GM19467 (cell line): ENCODE data around the gene ANKRD34A.
"Not testable (repeated sequence)": the region's sequence is repeated elsewhere in the genome, so short reads cannot be mapped to it uniquely, and the experiment has no call there.

Source experiments
- ATAC-seq: cut with Tn5 transposase; IDR thresholded peaks from one replicate; pipeline ENCODE4 v1.9.1; 2021; ENCODE audit warnings: mild to moderate bottlenecking, moderate library complexity; ENCODE audit not compliant: unreplicated experiment

ANKRD34A gene

DNA sequence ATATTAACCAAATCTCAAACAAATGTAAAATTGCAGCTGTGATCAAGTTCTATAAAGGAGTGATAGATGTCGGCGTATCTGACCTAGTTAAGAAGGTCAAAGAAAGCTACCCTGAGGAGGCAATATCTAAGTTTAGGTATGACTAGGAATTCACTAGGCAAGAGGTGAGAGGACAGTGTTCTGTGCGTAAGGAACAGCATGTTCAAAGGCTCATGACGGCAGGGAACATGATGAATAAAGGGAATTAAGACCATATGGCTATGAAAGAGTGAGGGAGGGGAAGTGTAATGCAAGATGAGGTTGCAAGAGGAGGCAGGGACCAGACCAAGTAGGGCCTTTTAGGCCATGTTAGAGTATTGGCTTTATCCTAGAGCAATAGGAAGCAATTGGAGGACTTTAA, 15.2 kb downstream of the ANKRD34A start:
- no peak for ATAC-seq

GRCh38 chr1:145947551-145947950, 16.8 kb downstream of the ANKRD34A start:
- no peak for ATAC-seq

GRCh38 chr1:145946477-145946986, 17.8 kb downstream of the ANKRD34A start:
- ATAC-seq = no peak

- ATAC-seq = no peak
Measured at GRCh38 chr1:145944532-145944931, 19.8 kb downstream of the ANKRD34A start.

GRCh38 chr1:145942871-145943270, 21.5 kb downstream of the ANKRD34A start:
- no peak for ATAC-seq

DNA sequence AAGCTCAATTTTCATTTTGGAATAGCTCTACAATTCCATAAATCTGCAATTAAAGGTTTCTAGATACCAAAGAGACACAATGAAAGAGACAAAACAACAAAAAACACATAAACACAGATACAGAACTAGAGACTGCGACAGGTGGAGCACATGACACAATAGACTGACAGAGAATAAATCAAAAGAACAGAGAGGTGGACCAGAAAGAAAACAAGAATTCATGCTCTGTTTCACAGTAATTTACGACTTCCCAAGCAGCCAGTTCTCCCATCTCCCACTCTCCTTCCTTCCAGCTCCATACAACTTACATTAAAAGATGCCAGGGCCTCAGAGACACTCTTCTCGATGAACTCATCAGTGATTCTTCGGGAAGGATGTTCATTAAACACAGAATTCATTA, 22.0 kb downstream of the ANKRD34A start:
- ATAC-seq = no peak

DNA sequence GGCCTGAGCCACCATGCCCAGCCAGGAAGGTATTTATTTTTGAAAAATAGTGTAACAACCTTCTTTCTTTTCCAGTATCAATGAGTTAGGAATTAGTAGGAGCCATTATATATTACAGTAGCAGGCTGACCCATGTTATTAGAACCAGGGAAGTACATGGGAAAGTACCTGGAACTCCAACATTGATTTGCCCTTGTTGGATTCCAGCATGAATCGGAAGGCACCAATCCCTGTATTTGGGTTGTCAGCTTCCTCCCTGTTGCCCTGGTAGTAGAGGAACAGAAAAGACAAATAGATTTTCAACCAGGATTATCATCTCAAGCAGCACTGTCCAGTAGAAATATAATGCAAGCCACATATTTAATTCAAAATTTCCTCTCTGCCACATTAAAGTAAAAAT, 26.9 kb downstream of the ANKRD34A start:
- ATAC-seq = no peak

GRCh38 chr1:145936247-145936646, 28.1 kb downstream of the ANKRD34A start:
- ATAC-seq = no peak

- ATAC-seq = no peak
Measured at GRCh38 chr1:145935708-145936107, 28.7 kb downstream of the ANKRD34A start.

DNA sequence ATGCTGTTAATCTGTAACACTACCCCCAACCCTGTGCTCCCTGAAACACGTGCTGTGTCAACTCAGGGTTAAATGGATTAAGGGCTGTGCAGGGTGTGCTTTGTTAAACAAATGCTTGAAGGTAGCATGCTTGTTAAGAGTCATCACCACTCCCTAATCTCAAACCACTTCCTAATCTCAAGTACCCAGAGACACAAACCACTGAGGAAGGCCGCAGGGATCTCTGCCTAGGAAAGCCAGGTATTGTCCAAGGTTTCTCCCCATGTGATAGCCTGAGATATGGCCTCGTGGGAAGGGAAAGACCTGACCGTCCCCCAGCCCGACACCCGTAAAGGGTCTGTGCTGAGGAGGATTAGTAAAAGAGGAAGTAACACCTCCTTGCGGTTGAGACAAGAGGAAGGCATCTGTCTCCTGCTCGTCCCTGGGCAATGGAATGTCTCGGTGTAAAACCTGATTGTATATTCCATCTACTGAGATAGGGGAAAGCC, 31.8 kb downstream of the ANKRD34A start:
- ATAC-seq = not testable (repeated sequence)

DNA sequence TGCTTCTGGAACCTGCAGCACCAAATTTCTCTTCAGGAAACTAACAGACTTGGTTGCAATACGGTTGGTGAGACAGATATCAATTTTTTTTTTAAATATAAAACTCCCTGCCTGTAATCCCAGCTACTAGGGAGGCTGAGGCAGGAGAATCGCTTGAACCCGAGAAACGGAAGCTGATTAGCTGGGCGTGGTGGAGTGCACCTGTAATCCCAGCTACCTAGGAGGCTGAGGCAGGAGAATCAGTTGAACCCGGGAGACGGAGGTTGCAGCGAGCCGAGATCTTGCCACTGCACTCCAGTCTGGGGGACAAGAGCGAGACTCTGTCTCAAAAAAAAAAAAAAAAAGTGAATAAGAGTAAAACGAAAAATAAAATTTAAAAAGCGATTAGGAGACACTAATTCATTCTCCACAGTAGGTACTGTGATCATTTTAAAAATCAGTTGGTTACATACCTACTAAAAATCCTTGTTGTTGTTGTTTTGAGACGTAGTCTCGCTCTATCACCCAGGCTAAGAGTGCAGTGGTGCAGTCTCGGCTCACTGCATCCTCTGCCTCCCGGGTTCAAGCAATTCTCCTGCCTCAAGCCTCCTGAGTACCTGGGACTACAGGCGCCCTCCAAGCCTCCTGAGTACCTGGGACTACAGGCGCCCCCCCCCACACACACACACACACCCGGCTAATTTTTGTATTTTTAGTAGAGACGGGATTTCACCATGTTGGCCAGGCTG, 36.3 kb downstream of the ANKRD34A start:
- ATAC-seq = no peak

DNA sequence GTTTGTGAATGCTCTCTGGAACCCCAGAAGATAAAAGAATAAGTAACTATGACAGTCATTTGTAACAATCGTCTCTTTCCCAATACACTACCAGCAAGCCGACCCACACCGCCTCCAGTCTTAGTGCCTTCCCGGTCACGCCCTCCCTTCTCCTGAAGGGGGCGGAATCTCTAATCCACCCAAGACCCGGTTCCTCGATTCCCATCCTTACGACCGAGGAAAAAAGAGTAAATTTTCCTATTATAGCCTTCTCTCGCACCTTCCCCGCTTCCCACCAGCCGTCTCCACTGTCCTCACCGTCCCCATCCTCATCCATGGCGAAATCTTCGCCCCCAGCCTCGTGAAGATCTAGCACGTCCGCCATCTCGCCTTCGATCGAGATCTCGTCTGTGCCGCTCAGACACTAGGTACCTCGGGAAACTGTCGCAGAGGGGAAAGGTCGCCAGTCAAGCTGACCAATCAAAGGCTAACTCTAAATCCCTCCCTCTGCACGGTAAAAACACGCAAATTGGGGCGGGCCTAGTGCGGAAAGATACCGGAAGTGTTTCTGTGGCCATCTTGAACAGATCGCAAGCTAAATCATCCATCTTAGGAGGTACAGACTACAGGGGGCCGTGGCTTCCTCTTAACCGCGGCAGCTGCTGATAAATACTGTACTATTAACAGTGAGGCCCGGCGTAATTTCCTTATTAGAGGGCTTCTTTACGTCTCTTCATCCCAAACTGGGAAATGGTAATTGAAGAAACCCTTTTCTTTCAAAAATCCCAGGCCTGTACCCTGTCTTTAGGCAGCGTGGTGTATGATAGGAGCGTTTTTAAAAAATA, 37.1 kb downstream of the ANKRD34A start, which contains the start of gene RBM8A:
RBM8A (minus strand) TSS at position 422 of the 824 bp plus-strand sequence; CDS start at position 364, 58 bp downstream.
- ATAC-seq = peak; percentile 93

DNA sequence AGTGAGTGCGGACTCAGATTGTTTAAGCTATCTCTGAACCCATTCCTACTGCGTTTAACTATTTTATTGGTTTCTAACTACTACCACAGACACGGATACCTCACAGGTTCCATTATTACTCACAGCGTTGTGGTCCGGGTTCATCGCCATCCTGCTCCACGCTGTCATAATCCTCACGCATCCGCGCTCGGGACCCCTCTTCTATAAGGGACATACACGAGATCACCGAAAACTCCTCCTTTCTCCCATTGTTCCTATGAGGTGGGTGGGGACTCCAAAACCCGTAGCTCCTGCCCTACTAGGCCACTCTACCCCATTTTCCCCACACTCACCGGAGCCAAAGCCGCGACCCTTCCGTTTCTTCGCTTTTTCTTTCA, 37.7 kb downstream of the ANKRD34A start:
- ATAC-seq = no peak

- ATAC-seq = no peak
Measured at GRCh38 chr1:145922266-145922665, 42.1 kb downstream of the ANKRD34A start.

DNA sequence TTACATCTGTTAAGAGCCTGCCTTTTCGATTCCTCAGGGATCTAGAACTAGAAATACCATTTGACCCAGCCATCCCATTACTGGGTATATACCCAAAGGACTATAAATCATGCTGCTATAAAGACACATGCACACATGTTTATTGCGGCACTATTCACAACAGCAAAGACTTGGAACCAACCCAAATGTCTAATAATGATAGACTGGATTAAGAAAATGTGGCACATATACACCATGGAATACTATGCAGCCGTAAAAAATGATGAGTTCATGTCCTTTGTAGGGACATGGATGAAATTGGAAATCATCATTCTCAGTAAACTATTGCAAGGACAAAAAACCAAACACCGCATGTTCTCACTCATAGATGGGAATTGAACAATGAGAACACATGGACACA, 44.1 kb downstream of the ANKRD34A start:
- not testable (repeated sequence) for ATAC-seq

- ATAC-seq = peak; percentile 61
Measured at GRCh38 chr1:145918992-145919939, 45.1 kb downstream of the ANKRD34A start.

DNA sequence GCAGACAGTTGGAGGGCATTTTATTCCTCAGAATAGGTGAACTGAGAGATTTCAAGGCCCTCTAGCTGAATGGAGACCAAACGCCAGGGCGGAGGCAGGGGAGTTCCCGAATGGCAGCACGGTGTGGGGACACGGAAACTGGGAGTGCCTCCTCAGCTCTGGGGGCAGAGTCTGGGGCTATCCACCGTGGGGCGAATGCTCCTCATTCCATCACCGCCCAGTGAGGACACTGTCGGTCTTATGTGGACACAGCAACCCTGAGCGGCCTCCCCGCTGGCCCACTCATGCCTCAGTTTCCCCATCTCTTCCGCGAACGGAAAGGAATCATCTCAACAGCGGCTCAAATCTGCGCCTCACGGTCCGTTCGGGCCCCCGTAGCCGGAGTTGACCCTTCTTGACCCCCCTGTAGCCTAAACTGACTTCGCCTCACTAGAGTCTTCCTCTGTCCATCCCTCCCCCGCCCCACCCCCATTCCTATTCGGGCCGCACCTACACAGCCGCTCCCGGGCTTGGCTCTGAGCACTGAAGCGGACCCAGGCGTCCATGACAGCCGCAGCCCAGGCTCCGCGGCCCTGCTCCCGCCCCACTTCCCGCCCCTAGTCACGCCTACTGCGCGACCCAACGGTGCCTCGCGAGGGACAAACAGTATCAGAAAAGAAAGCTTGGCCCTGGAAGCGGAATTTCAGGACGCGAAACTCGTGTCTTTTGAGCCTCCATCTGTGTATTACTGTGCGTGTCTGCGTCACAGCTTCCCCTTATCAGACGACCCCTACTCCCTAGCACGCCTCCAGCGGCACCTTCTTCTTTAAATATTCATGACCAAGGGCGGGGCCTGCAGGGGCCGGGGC, 46.0 kb downstream of the ANKRD34A start, which contains the start of gene PEX11B:
PEX11B (minus strand) TSS at position 574 of the 848 bp plus-strand sequence; CDS start at position 545, 29 bp downstream.
- peak; percentile 54 for ATAC-seq

GRCh38 chr1:145917595-145917994, 46.8 kb downstream of the ANKRD34A start:
- ATAC-seq = no peak

- no peak for ATAC-seq
Measured at GRCh38 chr1:145916745-145917144, 47.6 kb downstream of the ANKRD34A start.
